Right atrium auricular region (tissue), 2 donors: ENCODE results near the gene NABP1. TPM values are rescaled to one million over a fixed set of nuclear protein-coding genes. Genes with fewer than 3 reads are reported as not detected.
"Not testable (repeated sequence)": the region's sequence is repeated elsewhere in the genome, so short reads cannot be mapped to it uniquely, and the experiment has no call there.

Experiments
- DNase-seq: peaks from one replicate; pipeline ENCODE4 v3.0.0-alpha.2; 2019; ENCODE audit warnings: low spot score
- H3K27ac ChIP-seq, 2 donors: fragments of 200-600 bp; sonication (generic); 1 replicate in 1 of 2; 2 replicates in 1 of 2; pipeline ENCODE4 v1.5.1; 2016 to 2019
- H3K27me3 ChIP-seq, 2 donors: fragments of 200-600 bp; sonication (generic); one replicate each; pipeline versions ENCODE4 v1.5.1 to v1.6.0; 2017 to 2019
- H3K36me3 ChIP-seq: fragments of 200-600 bp; sonication (generic); one replicate; pipeline ENCODE4 v1.5.1; 2016
- H3K4me1 ChIP-seq, 2 donors: fragments of 200-600 bp; sonication (generic); one replicate each; pipeline versions ENCODE4 v1.5.1 to v1.6.0; 2017 to 2019
- H3K4me3 ChIP-seq, 2 donors: fragments of 200-600 bp; sonication (generic); 1 replicate in 1 of 2; 2 replicates in 1 of 2; pipeline ENCODE4 v1.5.1; 2017 to 2019; ENCODE audit warnings: mild to moderate bottlenecking in 1 of 2, moderate library complexity in 1 of 2
- H3K9me3 ChIP-seq, 2 donors: fragments of 200-600 bp; sonication (generic); one replicate each; pipeline ENCODE4 v1.5.1; 2019
- total RNA-seq, 2 donors: library from RNA; depleted of rRNA; stranded (reverse); fragments of >200 nt; gene quantifications; one replicate each; pipeline ENCODE4 v1.1.0, GENCODE V29; 2016
- TF ChIP-seq, protein P1 (sequence below), 2 donors: fragments of 200-600 bp; sonication (generic); IDR thresholded peaks; one replicate each; pipeline ENCODE4 v1.5.1; 2019; ENCODE audit warnings: antibody characterized with exemption in 2 of 2

Gene NABP1
- total RNA-seq, 2 donors from 2014 or later, result 2.2 to 6.0 TPM

DNA sequence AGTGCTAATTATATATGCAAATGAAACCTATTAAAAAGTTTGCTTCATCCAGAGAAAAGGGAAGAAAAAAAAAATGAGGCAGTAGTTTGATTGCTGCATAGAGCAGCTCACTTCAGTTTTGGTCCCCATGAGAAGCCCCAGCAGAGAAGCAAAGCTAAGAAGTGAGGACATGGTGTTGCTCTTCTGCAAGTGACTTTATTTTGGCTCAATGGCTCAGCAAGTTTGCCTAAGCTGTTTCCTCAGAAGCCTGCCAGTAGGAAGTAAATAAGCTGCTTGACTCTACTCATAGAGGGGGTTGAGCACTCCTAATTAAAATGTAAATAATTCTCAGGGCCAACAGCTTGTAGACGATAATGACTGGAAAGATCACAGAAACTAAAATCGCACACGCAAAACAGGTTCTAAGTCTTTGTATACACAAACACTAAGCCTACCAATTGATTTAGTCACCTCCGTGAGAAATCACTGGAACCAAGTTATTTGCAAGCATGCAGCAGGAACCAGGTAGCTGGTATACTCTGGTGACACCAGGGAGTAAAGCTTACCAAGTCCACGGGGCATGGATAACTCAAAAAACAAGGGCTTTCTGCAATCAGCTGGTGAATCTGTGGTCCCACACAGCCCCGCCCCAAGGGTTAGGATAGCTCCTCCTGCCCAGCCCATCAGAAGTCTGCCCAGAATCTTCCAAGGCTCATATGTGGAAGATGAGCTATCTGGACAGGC is 39.7 kb upstream of the NABP1 start:
- Histone ChIP-seq H3K4me1 (no peaks in the 10 kb centered on the region), H3K4me3 (no peak overlapping the region), H3K27ac (no peak overlapping the region), H3K36me3 (no peaks in the 10 kb centered on the region), H3K27me3 (no peaks in the 10 kb centered on the region), H3K9me3 (no peaks in the 10 kb centered on the region)
- no peak for DNase-seq
- TF ChIP-seq, protein P1, sequence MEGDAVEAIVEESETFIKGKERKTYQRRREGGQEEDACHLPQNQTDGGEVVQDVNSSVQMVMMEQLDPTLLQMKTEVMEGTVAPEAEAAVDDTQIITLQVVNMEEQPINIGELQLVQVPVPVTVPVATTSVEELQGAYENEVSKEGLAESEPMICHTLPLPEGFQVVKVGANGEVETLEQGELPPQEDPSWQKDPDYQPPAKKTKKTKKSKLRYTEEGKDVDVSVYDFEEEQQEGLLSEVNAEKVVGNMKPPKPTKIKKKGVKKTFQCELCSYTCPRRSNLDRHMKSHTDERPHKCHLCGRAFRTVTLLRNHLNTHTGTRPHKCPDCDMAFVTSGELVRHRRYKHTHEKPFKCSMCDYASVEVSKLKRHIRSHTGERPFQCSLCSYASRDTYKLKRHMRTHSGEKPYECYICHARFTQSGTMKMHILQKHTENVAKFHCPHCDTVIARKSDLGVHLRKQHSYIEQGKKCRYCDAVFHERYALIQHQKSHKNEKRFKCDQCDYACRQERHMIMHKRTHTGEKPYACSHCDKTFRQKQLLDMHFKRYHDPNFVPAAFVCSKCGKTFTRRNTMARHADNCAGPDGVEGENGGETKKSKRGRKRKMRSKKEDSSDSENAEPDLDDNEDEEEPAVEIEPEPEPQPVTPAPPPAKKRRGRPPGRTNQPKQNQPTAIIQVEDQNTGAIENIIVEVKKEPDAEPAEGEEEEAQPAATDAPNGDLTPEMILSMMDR (IDR thresholded peaks at IDR 0.05), result no peak

DNA sequence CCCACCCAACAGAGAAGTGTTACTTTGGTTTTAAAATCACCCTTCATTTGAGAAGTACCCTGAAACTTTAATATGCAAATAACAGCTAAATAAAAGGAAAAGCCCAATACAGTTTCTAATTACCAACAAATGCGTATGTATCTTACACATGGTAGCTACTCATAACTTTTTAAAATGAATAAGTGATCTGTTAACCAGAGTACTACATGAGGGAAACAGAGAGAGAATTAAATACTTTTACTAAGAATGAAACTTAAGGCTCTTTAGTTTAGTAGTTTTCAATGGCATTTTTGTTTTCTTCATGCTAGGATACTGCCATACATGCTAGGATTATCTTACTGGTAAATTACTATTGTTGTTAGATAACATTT is 39.1 kb upstream of the NABP1 start:
- Histone ChIP-seq H3K9me3 (no peaks in the 10 kb centered on the region), H3K27me3 (no peaks in the 10 kb centered on the region), H3K36me3 (no peaks in the 10 kb centered on the region), H3K4me3 (no peak overlapping the region), H3K27ac (no peak overlapping the region), H3K4me1 (no peaks in the 10 kb centered on the region)
- TF ChIP-seq, protein P1 (IDR thresholded peaks at IDR 0.05), result no peak
- no peak for DNase-seq

DNA sequence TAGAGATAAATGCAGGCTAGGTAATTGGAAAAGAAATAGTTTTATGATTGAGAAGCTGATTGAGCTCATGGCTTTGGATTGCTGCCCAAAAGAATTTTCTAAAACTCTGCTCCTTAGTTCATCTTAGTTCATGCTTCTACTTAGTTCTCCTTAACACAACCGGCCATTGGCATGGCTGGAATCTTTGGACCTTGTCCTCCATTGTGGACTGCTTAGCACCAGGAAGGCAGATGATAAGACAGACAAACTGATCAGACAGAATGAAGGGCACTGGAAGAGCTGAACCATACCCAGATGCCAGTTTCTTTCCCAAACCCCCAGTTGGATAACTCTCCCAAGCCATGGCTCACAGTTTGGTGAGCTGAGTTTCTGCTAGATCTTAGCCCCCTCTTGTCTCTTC is 36.3 kb upstream of the NABP1 start:
- TF ChIP-seq, protein P1 (IDR thresholded peaks at IDR 0.05), result no peak
- Histone ChIP-seq H3K27ac (no peak overlapping the region), H3K9me3 (no peaks in the 10 kb centered on the region), H3K4me1 (no peaks in the 10 kb centered on the region), H3K36me3 (no peaks in the 10 kb centered on the region), H3K27me3 (no peaks in the 10 kb centered on the region), H3K4me3 (no peak overlapping the region)
- no peak for DNase-seq

DNA sequence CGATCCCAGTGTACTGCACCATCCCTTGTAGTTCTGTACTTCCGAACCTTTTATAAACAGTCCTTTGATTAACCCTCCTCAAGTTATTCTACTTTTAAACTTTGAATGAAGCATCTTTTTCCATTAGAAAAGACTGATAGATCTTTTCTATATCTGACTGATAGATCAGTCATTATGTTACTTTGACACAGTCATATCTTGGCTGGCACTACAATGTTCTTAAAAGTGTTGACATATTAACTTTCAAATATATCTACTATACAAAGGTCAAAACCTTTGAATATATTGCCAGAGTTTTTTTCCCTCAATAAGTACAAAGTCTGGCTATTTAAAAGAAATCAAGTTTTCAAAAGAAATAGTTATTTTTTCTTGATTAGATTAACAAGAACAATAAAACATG is 35.4 kb upstream of the NABP1 start:
- Histone ChIP-seq H3K4me3 (no peak overlapping the region), H3K9me3 (no peaks in the 10 kb centered on the region), H3K4me1 (no peaks in the 10 kb centered on the region), H3K36me3 (no peaks in the 10 kb centered on the region), H3K27ac (no peak overlapping the region), H3K27me3 (no peaks in the 10 kb centered on the region)
- no peak for DNase-seq
- TF ChIP-seq, protein P1 (IDR thresholded peaks at IDR 0.05), result no peak

DNA sequence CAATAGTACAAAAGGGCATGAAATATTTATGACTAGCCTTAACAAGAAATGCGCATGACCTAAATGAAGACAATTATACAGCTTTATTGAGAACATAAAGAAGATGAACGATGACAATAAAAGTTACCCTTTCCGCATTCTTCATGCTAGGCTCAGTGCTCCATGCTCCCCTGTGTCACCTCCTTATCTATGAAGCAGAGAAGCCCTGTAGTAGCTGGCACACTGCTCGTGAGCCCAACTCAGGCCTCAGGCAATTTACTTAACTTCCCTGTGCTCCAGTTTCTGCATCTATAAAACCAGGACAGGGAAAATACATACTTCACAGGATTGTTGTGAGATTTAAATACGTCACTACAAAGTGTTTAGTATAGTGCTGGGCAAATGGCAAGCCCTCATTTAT is 34.5 kb upstream of the NABP1 start:
- Histone ChIP-seq H3K4me1 (no peaks in the 10 kb centered on the region), H3K27me3 (no peaks in the 10 kb centered on the region), H3K4me3 (no peak overlapping the region), H3K36me3 (no peaks in the 10 kb centered on the region), H3K27ac (no peak overlapping the region), H3K9me3 (no peaks in the 10 kb centered on the region)
- TF ChIP-seq, protein P1 (IDR thresholded peaks at IDR 0.05), result no peak
- DNase-seq, result no peak

DNA sequence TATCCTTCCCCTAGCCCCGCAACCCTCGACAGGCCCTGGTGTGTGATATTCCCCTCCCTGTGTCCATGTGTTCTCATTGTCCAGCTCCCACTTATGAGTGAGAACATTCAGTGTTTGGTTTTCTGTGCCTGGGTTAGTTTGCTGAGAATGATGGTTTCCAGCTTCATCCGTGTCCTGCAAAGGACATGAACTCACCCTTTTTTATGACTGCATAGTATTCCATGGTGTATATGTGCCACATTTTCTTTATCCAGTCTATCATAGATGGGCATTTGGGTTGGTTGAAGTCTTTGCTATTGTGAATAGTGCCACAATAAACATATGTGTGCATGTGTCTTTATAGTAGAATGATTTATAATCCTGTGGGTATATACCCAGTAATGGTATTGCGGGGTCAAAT is 33.3 kb upstream of the NABP1 start:
- H3K27ac ChIP-seq, H3K4me1 ChIP-seq, H3K4me3 ChIP-seq, DNase-seq, H3K36me3 ChIP-seq, H3K9me3 ChIP-seq, H3K27me3 ChIP-seq: not testable (repeated sequence)
